Activated naive CD4-positive, alpha-beta T cell treated with anti-CD3 and anti-CD28 coated beads, Interleukin-2, amount 50 U/mL, for 24 hours (primary cell): ENCODE measurements around the gene GPRC5C.
"Not testable (repeated sequence)": the region's sequence is repeated elsewhere in the genome, so short reads cannot be mapped to it uniquely, and the experiment has no call there.

Experiments
- H3K27ac Mint-ChIP-seq: one replicate; pipeline ENCODE4 v1.8.0; 2021; ENCODE audit warnings: mild to moderate bottlenecking, mixed read lengths
- H3K27me3 Mint-ChIP-seq: one replicate; pipeline ENCODE4 v1.8.0; 2021; ENCODE audit warnings: mixed read lengths
- H3K36me3 Mint-ChIP-seq: one replicate; pipeline ENCODE4 v1.8.0; 2021; ENCODE audit warnings: mixed read lengths
- H3K4me1 Mint-ChIP-seq: one replicate; pipeline ENCODE4 v1.8.0; 2021; ENCODE audit warnings: mixed read lengths
- H3K4me3 Mint-ChIP-seq: one replicate; pipeline ENCODE4 v1.8.0; 2021; ENCODE audit warnings: mild to moderate bottlenecking, mixed read lengths
- H3K9me3 Mint-ChIP-seq: one replicate; pipeline ENCODE4 v1.8.0; 2021; ENCODE audit warnings: mixed read lengths

Gene GPRC5C

GRCh38 chr17:74396567-74396966, 35.3 kb upstream of the GPRC5C start:
- Mint-ChIP-seq H3K4me3 (no peak overlapping the region), H3K9me3 (no peaks in the 10 kb centered on the region), H3K36me3 (no peaks in the 10 kb centered on the region), H3K27me3 (no peaks in the 10 kb centered on the region), H3K27ac (no peak overlapping the region), H3K4me1 (no peaks in the 10 kb centered on the region)

GRCh38 chr17:74402048-74402447, 29.8 kb upstream of the GPRC5C start:
- no peaks in the 10 kb centered on the region for H3K9me3 Mint-ChIP-seq
- H3K4me1 Mint-ChIP-seq = no peaks in the 10 kb centered on the region
- H3K27ac Mint-ChIP-seq = no peak overlapping the region
- H3K4me3 Mint-ChIP-seq = no peak overlapping the region
- no peaks in the 10 kb centered on the region for H3K27me3 Mint-ChIP-seq
- no peaks in the 10 kb centered on the region for H3K36me3 Mint-ChIP-seq

DNA sequence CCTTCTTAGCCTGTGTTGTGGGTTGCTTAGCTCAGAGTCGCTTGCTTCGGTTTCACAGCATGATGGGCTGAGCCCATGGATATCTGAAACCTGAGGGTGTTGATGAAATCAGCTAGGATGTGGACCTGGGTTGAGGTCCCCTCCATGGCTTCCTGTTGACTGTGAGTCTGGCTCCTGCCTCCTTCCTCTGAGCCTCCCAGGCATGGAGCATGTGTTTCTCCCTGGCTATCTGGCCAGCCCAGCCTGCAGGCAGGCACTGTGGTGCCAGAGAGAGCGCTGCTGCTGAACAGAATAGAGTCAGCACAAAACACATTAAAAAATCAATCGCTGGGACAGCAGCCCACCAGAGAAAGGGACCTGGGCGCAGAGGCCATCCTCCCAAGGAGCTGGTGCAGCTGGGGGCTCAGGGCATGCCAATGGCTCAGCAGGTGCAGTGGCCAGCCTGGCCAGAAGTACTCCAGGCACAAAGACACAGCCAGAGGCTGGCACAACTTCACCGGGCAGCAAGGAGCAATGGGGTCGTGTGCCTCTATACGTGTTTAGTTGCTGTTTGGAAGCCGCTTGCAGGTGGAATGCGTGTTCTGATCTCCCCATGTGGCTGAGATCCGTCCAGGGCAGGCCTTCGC, 28.3 kb upstream of the GPRC5C start:
- Mint-ChIP-seq H3K4me3 (no peak overlapping the region), H3K27me3 (no peaks in the 10 kb centered on the region), H3K9me3 (no peaks in the 10 kb centered on the region), H3K36me3 (no peaks in the 10 kb centered on the region), H3K4me1 (no peaks in the 10 kb centered on the region), H3K27ac (no peak overlapping the region)

GRCh38 chr17:74404218-74404617, 27.7 kb upstream of the GPRC5C start:
- Mint-ChIP-seq H3K27ac (no peak overlapping the region), H3K4me3 (no peak overlapping the region), H3K9me3 (no peaks in the 10 kb centered on the region), H3K36me3 (no peaks in the 10 kb centered on the region), H3K4me1 (no peaks in the 10 kb centered on the region), H3K27me3 (no peaks in the 10 kb centered on the region)

DNA sequence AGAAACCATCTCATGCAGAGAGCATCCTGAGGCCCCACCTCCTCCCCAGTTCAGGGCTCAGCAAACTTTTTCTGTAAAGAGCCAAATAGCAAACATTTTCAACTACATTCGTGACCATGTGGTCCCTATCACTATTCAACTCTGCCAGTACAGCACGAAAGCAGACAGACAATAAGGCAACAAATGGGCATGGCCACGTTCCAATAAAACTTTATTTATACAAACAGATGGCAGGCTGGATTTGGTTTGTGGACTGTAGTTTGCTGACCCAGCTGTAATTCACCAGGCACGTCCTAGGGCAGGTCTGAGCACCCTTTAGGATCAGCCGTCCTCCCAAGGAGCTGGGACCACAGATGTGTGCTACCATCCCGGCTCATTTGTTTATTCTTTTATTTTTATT, 27.1 kb upstream of the GPRC5C start:
- Mint-ChIP-seq H3K27ac (no peak overlapping the region), H3K4me3 (no peak overlapping the region), H3K9me3 (no peaks in the 10 kb centered on the region), H3K4me1 (no peaks in the 10 kb centered on the region), H3K27me3 (no peaks in the 10 kb centered on the region), H3K36me3 (no peaks in the 10 kb centered on the region)

DNA sequence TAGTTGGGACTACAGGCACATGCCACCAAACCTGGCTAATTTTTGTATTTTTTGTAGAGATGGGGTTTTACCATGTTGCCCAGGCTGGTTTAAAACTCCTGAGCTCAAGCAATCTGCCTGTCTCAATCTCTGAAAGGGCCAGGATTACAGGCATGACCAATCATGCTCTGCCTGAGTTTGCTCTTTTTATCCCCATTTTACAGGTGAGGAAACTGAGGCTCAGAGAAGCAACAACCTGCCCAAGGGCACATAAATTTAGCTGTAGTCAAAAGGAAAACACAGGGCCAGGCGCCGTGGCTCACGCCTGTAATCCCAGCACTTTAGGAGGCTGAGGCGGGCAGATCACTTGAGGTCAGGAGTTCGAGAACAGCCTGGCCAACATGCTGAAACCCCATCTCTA, 26.6 kb upstream of the GPRC5C start:
- not testable (repeated sequence) for H3K27me3 Mint-ChIP-seq, H3K36me3 Mint-ChIP-seq, H3K4me1 Mint-ChIP-seq, H3K27ac Mint-ChIP-seq, H3K4me3 Mint-ChIP-seq, H3K9me3 Mint-ChIP-seq

DNA sequence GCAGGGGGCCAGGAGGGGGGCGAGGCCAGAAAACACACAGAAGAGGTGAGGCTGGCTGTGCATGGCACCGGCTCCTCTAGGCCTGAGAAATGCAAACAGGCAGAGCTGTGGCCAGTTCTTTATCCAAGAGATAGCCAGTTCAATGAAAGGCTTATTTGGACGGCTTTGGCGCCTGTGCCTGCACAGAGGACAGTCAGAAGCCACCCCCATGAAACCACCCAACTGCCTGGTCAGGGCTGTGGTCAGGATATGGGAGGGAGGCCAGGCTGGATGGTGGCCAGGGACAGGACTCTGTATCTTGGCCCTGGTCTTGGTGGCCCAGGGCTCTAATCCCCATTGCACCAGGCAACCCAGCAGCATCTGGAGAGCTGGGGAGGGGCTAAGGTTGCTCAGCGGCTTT, 24.5 kb upstream of the GPRC5C start:
- H3K4me3 Mint-ChIP-seq = no peak overlapping the region
- no peaks in the 10 kb centered on the region for H3K9me3 Mint-ChIP-seq
- no peaks in the 10 kb centered on the region for H3K27me3 Mint-ChIP-seq
- H3K4me1 Mint-ChIP-seq = no peaks in the 10 kb centered on the region
- H3K36me3 Mint-ChIP-seq = no peaks in the 10 kb centered on the region
- no peak overlapping the region for H3K27ac Mint-ChIP-seq

DNA sequence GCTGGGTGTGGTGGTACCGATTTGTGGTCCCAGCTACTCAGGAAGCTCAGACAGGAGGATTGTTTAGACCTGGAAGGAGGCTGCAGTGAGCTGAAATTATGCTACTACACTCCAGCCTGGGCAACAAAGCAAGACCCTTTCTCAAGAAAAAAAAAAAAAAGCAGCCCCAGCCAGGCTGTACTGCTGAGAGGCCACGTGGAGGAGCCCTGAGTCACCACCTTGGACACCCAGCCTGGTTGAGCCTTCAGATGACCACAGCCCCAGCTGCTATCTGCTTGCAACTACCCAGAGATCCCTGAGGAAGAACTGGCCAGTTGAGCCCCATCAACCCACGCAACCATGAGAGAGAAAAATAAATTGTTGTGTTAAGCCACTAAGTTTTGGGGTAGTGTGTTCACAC, 23.6 kb upstream of the GPRC5C start:
- Mint-ChIP-seq H3K27ac (no peak overlapping the region), H3K27me3 (no peaks in the 10 kb centered on the region), H3K4me1 (no peaks in the 10 kb centered on the region), H3K36me3 (no peaks in the 10 kb centered on the region), H3K9me3 (no peaks in the 10 kb centered on the region), H3K4me3 (no peak overlapping the region)

DNA sequence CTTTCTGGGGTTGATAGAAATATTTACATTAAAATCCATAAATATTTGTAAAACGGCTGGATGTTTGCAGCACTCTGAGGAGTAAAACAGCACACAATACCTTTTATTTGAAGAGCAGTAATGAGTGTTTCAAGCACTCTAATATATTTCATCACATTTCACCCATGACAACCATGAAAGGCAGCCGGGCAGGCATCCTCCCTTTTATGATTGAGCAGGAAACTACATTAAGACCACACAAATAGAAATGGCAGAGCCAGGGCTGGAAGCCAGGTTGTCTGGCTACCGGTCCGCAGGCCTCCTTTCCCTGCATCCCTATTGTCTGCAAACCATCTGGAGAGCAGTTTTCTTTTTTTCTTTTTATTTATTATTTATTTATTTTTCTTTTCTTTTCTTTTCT, 23.1 kb upstream of the GPRC5C start:
- H3K9me3 Mint-ChIP-seq = no peaks in the 10 kb centered on the region
- no peak overlapping the region for H3K4me3 Mint-ChIP-seq

GRCh38 chr17:74410001-74410443, 21.9 kb upstream of the GPRC5C start:
- Mint-ChIP-seq H3K27ac (no peak overlapping the region), H3K4me3 (no peak overlapping the region), H3K27me3 (no peaks in the 10 kb centered on the region), H3K9me3 (no peaks in the 10 kb centered on the region), H3K36me3 (no peaks in the 10 kb centered on the region), H3K4me1 (no peaks in the 10 kb centered on the region)

More for the DNA sequence above, 23.1 kb upstream of the GPRC5C start:
- no peaks in the 10 kb centered on the region for H3K27me3 Mint-ChIP-seq
- no peak overlapping the region for H3K27ac Mint-ChIP-seq
- H3K4me1 Mint-ChIP-seq = no peaks in the 10 kb centered on the region
- H3K36me3 Mint-ChIP-seq = no peaks in the 10 kb centered on the region

- no peaks in the 10 kb centered on the region for H3K9me3 Mint-ChIP-seq
- no peaks in the 10 kb centered on the region for H3K4me1 Mint-ChIP-seq
- no peaks in the 10 kb centered on the region for H3K27me3 Mint-ChIP-seq
- H3K36me3 Mint-ChIP-seq = no peaks in the 10 kb centered on the region
- no peak overlapping the region for H3K27ac Mint-ChIP-seq
- H3K4me3 Mint-ChIP-seq = no peak overlapping the region
These were observed 19.3 kb upstream of the GPRC5C start for GRCh38 chr17:74412581-74412980.

GRCh38 chr17:74413491-74413890, 18.4 kb upstream of the GPRC5C start:
- Mint-ChIP-seq H3K4me1 (no peaks in the 10 kb centered on the region), H3K36me3 (no peaks in the 10 kb centered on the region), H3K27ac (no peak overlapping the region), H3K27me3 (no peaks in the 10 kb centered on the region), H3K9me3 (no peaks in the 10 kb centered on the region), H3K4me3 (no peak overlapping the region)

DNA sequence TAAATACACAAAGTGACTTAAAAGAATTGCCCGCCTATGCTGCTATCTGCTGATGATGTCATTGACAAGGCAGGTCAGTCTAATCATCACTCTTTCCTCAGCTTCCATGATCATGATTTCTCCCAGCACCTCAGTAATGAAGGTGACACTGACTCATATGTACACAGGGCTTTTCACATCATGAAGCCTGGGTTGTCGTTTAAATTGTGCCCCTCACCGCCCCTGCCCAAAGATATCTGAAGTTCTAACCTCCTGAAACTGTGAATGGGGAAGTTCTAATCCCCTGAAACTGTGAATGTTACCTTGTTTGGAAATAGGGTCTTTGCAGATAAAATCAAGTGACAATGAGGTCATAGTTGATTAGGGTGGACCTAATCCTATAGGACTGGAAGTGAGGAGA, 17.4 kb upstream of the GPRC5C start:
- H3K27me3 Mint-ChIP-seq = no peaks in the 10 kb centered on the region
- H3K9me3 Mint-ChIP-seq = no peaks in the 10 kb centered on the region
- H3K36me3 Mint-ChIP-seq = no peaks in the 10 kb centered on the region
- H3K4me3 Mint-ChIP-seq = no peak overlapping the region
- no peaks in the 10 kb centered on the region for H3K4me1 Mint-ChIP-seq
- H3K27ac Mint-ChIP-seq = no peak overlapping the region

GRCh38 chr17:74415608-74416396, 16.1 kb upstream of the GPRC5C start:
- Mint-ChIP-seq H3K27me3 (no peaks in the 10 kb centered on the region), H3K4me1 (no peaks in the 10 kb centered on the region), H3K27ac (no peak overlapping the region), H3K36me3 (no peaks in the 10 kb centered on the region), H3K4me3 (no peak overlapping the region), H3K9me3 (no peaks in the 10 kb centered on the region)

DNA sequence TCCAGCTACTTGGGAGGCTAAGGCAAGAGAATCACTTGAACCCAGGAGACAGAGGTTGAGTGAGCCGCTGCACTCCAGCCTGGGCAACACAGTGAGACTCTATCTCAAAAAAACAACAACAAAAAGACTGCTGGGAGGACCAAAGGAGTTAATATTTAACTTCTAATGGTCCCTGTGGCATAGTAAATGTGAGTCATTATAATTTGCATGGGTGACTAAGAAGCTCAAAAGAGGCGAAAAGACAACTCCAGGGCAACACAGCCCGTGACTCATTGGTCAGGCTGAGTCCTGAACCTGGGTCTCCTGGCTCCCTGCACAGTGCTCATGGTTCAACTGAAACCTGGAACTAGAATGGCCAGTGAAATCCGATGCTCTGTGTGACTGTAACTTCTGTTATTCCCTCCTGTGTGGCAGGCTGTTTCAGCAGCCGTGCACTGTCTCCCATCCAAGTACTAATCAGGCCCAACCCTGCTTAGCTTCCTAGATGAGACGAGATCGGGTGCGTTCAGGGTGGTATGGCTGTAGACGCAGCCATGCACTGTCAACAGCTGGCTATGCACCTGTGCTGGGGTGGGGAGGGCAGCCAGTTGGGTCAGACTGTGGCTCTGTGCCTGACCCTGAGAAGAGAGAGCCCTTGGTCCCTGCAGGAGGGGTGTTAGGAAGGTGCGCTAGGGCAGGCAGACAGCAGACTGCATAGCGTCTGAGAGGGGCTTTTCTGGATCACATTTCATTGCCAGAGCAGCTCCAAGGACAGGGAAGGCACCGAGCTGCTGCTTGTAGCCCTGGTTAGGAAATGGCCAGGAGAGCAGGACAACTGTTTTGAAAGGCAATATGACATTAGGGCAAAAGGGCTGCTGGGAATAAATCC, 14.5 kb upstream of the GPRC5C start:
- Mint-ChIP-seq H3K9me3 (no peaks in the 10 kb centered on the region), H3K36me3 (no peaks in the 10 kb centered on the region), H3K4me1 (no peaks in the 10 kb centered on the region), H3K27me3 (peaks cover 3% of the 10 kb centered on the region), H3K4me3 (no peak overlapping the region), H3K27ac (no peak overlapping the region)

- H3K27ac Mint-ChIP-seq = no peak overlapping the region
- no peaks in the 10 kb centered on the region for H3K36me3 Mint-ChIP-seq
- H3K9me3 Mint-ChIP-seq = no peaks in the 10 kb centered on the region
- H3K4me1 Mint-ChIP-seq = no peaks in the 10 kb centered on the region
- no peak overlapping the region for H3K4me3 Mint-ChIP-seq
- peaks cover 3% of the 10 kb centered on the region for H3K27me3 Mint-ChIP-seq
These were observed 11.9 kb upstream of the GPRC5C start for GRCh38 chr17:74419928-74420411.
